Measurements from ENCODE around the gene KCNJ9.

Gene KCNJ9

GRCh38 chr1:160092366-160093068 lies 11.2 kb downstream of the KCNJ9 start:
- DNase-seq (ENCODE audit: insufficient read length) (no peak), FAIRE-seq (no peak)
- TF ChIP-seq TAF1 (IDR thresholded peaks at IDR 0.05; ENCODE audit: borderline replicate concordance, low read depth, low read length), result no peak
- TF ChIP-seq POLR2AphosphoS5 (IDR thresholded peaks at IDR 0.05; ENCODE audit: low read depth, low read length), result no peak
- TF ChIP-seq POLR2A (IDR thresholded peaks at IDR 0.05; ENCODE audit: low read depth, low read length), result no peak

- no peak for FAIRE-seq
- TF ChIP-seq TAF1 (IDR thresholded peaks at IDR 0.05; ENCODE audit: borderline replicate concordance, low read depth, low read length) (no peak), POLR2A (IDR thresholded peaks at IDR 0.05; ENCODE audit: low read depth, low read length) (no peak), POLR2AphosphoS5 (IDR thresholded peaks at IDR 0.05; ENCODE audit: low read depth, low read length) (no peak)
- DNase-seq (ENCODE audit: insufficient read length), result no peak
Measured at GRCh38 chr1:160093069-160093395, 11.7 kb downstream of the KCNJ9 start.

- no peak for DNase-seq (ENCODE audit: insufficient read length)
- no peak for FAIRE-seq
- TF ChIP-seq POLR2AphosphoS5 (IDR thresholded peaks at IDR 0.05; ENCODE audit: low read depth, low read length) (no peak), POLR2A (IDR thresholded peaks at IDR 0.05; ENCODE audit: low read depth, low read length) (no peak), TAF1 (IDR thresholded peaks at IDR 0.05; ENCODE audit: borderline replicate concordance, low read depth, low read length) (no peak)
Measured at GRCh38 chr1:160093624-160094290, 12.4 kb downstream of the KCNJ9 start.

GRCh38 chr1:160094291-160094625 lies 12.9 kb downstream of the KCNJ9 start:
- no peak for TF ChIP-seq POLR2A (IDR thresholded peaks at IDR 0.05; ENCODE audit: low read depth, low read length)
- DNase-seq (ENCODE audit: insufficient read length) (no peak), FAIRE-seq (no peak)

GRCh38 chr1:160094806-160095205 lies 13.5 kb downstream of the KCNJ9 start:
- TF ChIP-seq POLR2AphosphoS5 (IDR thresholded peaks at IDR 0.05; ENCODE audit: low read depth, low read length), result no peak
- no peak for TF ChIP-seq TAF1 (IDR thresholded peaks at IDR 0.05; ENCODE audit: borderline replicate concordance, low read depth, low read length)
- TF ChIP-seq POLR2A (IDR thresholded peaks at IDR 0.05; ENCODE audit: low read depth, low read length), result no peak
- no peak for FAIRE-seq
- no peak for DNase-seq (ENCODE audit: insufficient read length)

- FAIRE-seq (no peak), DNase-seq (ENCODE audit: insufficient read length) (no peak)
- TF ChIP-seq POLR2AphosphoS5 (IDR thresholded peaks at IDR 0.05; ENCODE audit: low read depth, low read length) (no peak), TAF1 (IDR thresholded peaks at IDR 0.05; ENCODE audit: borderline replicate concordance, low read depth, low read length) (no peak), POLR2A (IDR thresholded peaks at IDR 0.05; ENCODE audit: low read depth, low read length) (no peak)
Measured at GRCh38 chr1:160095382-160096105, 14.2 kb downstream of the KCNJ9 start.

- TF ChIP-seq POLR2A (IDR thresholded peaks at IDR 0.05; ENCODE audit: low read depth, low read length) (no peak), POLR2AphosphoS5 (IDR thresholded peaks at IDR 0.05; ENCODE audit: low read depth, low read length) (no peak), TAF1 (IDR thresholded peaks at IDR 0.05; ENCODE audit: borderline replicate concordance, low read depth, low read length) (no peak)
- FAIRE-seq, result peak; percentile 42
- no peak for DNase-seq (ENCODE audit: insufficient read length)
Measured at GRCh38 chr1:160096274-160097116, 15.2 kb downstream of the KCNJ9 start.

- DNase-seq (ENCODE audit: insufficient read length) (no peak), FAIRE-seq (no peak)
- no peak for TF ChIP-seq POLR2AphosphoS5 (IDR thresholded peaks at IDR 0.05; ENCODE audit: low read depth, low read length)
- TF ChIP-seq TAF1 (IDR thresholded peaks at IDR 0.05; ENCODE audit: borderline replicate concordance, low read depth, low read length), result no peak
- TF ChIP-seq POLR2A (IDR thresholded peaks at IDR 0.05; ENCODE audit: low read depth, low read length), result no peak
Measured at GRCh38 chr1:160097151-160097910, 16.0 kb downstream of the KCNJ9 start.

GRCh38 chr1:160097911-160098851 lies 16.8 kb downstream of the KCNJ9 start, which contains the start of gene IGSF8:
TSS of gene IGSF8 (minus strand) at chr1:160098619. CDS start at chr1:160098472, 147 bp downstream.
- FAIRE-seq, result peak; percentile 98
- TF ChIP-seq POLR2A (IDR thresholded peaks at IDR 0.05; ENCODE audit: low read depth, low read length) (no peak), TAF1 (IDR thresholded peaks at IDR 0.05; ENCODE audit: borderline replicate concordance, low read depth, low read length) (no peak), POLR2AphosphoS5 (IDR thresholded peaks at IDR 0.05; ENCODE audit: low read depth, low read length) (no peak)

More at GRCh38 chr1:160097911-160098851, 16.8 kb downstream of the KCNJ9 start, which contains the start of gene IGSF8:
- DNase-seq (ENCODE audit: insufficient read length), result peak; percentile 90
